H1 (cell line): ENCODE data around the gene GRK5. TPM values are rescaled to one million over a fixed set of nuclear protein-coding genes. Genes with fewer than 3 reads are reported as not detected.

Source experiments
- CHD7 ChIP-seq: fragments of 300-600 bp; sonication (generic); IDR thresholded peaks from 2 replicates; pipeline ENCODE4 v1.7.1; 2012; ENCODE audit warnings: low read length, moderate library complexity, mild to moderate bottlenecking, inconsistent platforms; ENCODE audit not compliant: insufficient replicate concordance
- polyA plus RNA-seq, 7 experiments: library from polyadenylated mRNA; depleted of rRNA in 3 of 7; stranded (reverse) in 5 of 7; unstranded in 2 of 7; fragments of >200 nt in 5 of 7; fragments of 200-250 nt in 2 of 7; gene quantifications; 1 replicate in 5 of 7; 2 replicates in 1 of 7; 4 replicates in 1 of 7; pipeline versions ENCODE4 v1.2.1 to v1.2.3, GENCODE V29; 2011 to 2013; ENCODE audit warnings: missing spikeins in 2 of 7, mixed read lengths in 2 of 7
- total RNA-seq: library from RNA; stranded (reverse); fragmentation: NEBNext Ultra II Directional; extraction: Animal tissue kit (Norgen Biotek cat#: 25700); gene quantifications from 2 replicates; pipeline ENCODE4 v1.2.1, GENCODE V29; 2021

Gene GRK5
- total and polyA plus RNA-seq, 2 of the 8 experiments (the other 6 are each of a cell fraction or from before 2014, with no cell fraction given): 0.54 to 2.5 TPM

- no peak for TF ChIP-seq CHD7
These were observed 231.3 kb downstream of the GRK5 start (continued) for GRCh38 chr10:119438717-119439116.
